ENCODE data around the gene EYS. TPM values are rescaled to one million over a fixed set of nuclear protein-coding genes. Genes with fewer than 3 reads are reported as not detected.
"Not testable (repeated sequence)": the region's sequence is repeated elsewhere in the genome, so short reads cannot be mapped to it uniquely, and the experiment has no call there.

The EYS gene
- total RNA-seq, 2 donors from 2014 or later = not detected

DNA sequence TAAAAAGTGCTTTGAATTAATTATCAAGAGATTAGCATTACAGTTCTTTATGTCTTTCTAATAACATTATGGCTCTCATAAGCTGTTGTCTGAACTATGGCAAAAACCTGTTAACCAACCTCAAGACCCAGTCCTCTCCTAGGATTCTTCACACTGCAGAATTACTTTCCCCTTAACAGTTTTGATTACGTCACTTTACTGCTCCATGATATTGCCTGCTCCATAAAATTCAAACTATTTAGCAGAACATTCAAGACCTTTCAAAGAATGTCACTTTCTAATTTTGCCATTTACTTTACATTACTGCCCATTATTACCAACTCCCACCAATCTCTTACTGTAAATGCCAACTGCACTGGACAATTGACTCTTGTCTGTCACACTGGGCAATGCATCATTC lies 1227.9 kb downstream of the EYS start:
- H3K4me1 Mint-ChIP-seq = no peaks in the 10 kb centered on the region
- H3K9me3 ChIP-seq (ENCODE audit: control insufficient read depth, low read length, poor library complexity, severe bottlenecking) = no peaks in the 10 kb centered on the region
- ATAC-seq = no peak
- H3K36me3 Mint-ChIP-seq (ENCODE audit: low read depth) = no peaks in the 10 kb centered on the region
- no peak for DNase-seq
- H3K4me3 Mint-ChIP-seq = no peak overlapping the region
- no peak overlapping the region for H3K27ac Mint-ChIP-seq
- H3K27me3 Mint-ChIP-seq = no peaks in the 10 kb centered on the region

- H3K9me3 ChIP-seq (ENCODE audit: control insufficient read depth, low read length, poor library complexity, severe bottlenecking) = no peaks in the 10 kb centered on the region
- no peaks in the 10 kb centered on the region for H3K27me3 Mint-ChIP-seq
- no peaks in the 10 kb centered on the region for H3K36me3 Mint-ChIP-seq (ENCODE audit: low read depth)
- no peak for ATAC-seq
- H3K4me3 Mint-ChIP-seq = no peak overlapping the region
- DNase-seq = no peak
- H3K4me1 Mint-ChIP-seq = no peaks in the 10 kb centered on the region
- H3K27ac Mint-ChIP-seq = no peak overlapping the region
Measured at GRCh38 chr6:64477391-64477790, 1229.6 kb downstream of the EYS start.

GRCh38 chr6:64476935-64477334 lies 1230.1 kb downstream of the EYS start:
- no peak overlapping the region for H3K27ac Mint-ChIP-seq
- no peaks in the 10 kb centered on the region for H3K4me1 Mint-ChIP-seq
- H3K36me3 Mint-ChIP-seq (ENCODE audit: low read depth) = no peaks in the 10 kb centered on the region
- no peaks in the 10 kb centered on the region for H3K9me3 ChIP-seq (ENCODE audit: control insufficient read depth, low read length, poor library complexity, severe bottlenecking)
- no peak overlapping the region for H3K4me3 Mint-ChIP-seq
- ATAC-seq (no peak), DNase-seq (no peak)
- no peaks in the 10 kb centered on the region for H3K27me3 Mint-ChIP-seq

- DNase-seq; H3K36me3 Mint-ChIP-seq (ENCODE audit: low read depth); H3K27me3 Mint-ChIP-seq; H3K27ac Mint-ChIP-seq; ATAC-seq; H3K4me3 Mint-ChIP-seq; H3K4me1 Mint-ChIP-seq; H3K9me3 ChIP-seq (ENCODE audit: control insufficient read depth, low read length, poor library complexity, severe bottlenecking): not testable (repeated sequence)
Measured at GRCh38 chr6:64469405-64469804, 1237.6 kb downstream of the EYS start.

DNA sequence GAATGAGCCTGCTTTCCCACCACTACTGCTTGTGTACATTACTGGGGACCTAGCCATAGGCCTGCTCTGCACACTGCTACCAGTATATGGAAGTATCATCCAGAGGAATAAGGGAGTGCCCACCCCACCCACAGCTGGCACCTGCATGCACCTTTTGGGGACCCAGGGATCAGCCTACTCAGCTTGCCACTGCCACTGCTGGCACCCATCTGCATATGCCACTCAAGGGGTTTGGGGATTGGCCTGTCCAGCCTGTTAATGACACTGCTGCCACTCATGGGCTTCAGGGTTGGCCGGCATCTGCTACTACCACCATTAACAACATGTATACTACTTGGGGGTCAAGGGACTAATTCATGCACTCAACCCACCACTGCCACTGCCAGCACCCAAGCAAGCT lies 1239.4 kb downstream of the EYS start:
- no peak overlapping the region for H3K4me3 Mint-ChIP-seq
- no peaks in the 10 kb centered on the region for H3K4me1 Mint-ChIP-seq
- no peak overlapping the region for H3K27ac Mint-ChIP-seq
- peaks cover 4% of the 10 kb centered on the region for H3K9me3 ChIP-seq (ENCODE audit: control insufficient read depth, low read length, poor library complexity, severe bottlenecking)
- DNase-seq = no peak
- no peaks in the 10 kb centered on the region for H3K27me3 Mint-ChIP-seq
- H3K36me3 Mint-ChIP-seq (ENCODE audit: low read depth) = no peaks in the 10 kb centered on the region
- ATAC-seq = no peak

GRCh38 chr6:64459411-64459944 lies 1247.5 kb downstream of the EYS start:
- Mint-ChIP-seq H3K4me3 (no peak overlapping the region), H3K4me1 (no peaks in the 10 kb centered on the region), H3K36me3 (ENCODE audit: low read depth) (no peaks in the 10 kb centered on the region), H3K27ac (no peak overlapping the region), H3K27me3 (no peaks in the 10 kb centered on the region)
- ATAC-seq = no peak
- H3K9me3 ChIP-seq (ENCODE audit: control insufficient read depth, low read length, poor library complexity, severe bottlenecking) = no peaks in the 10 kb centered on the region
- DNase-seq = no peak

- not testable (repeated sequence) for H3K27ac Mint-ChIP-seq; DNase-seq; H3K36me3 Mint-ChIP-seq (ENCODE audit: low read depth); H3K4me1 Mint-ChIP-seq; H3K9me3 ChIP-seq (ENCODE audit: control insufficient read depth, low read length, poor library complexity, severe bottlenecking); ATAC-seq; H3K27me3 Mint-ChIP-seq; H3K4me3 Mint-ChIP-seq
Measured at GRCh38 chr6:64448101-64448500, 1258.9 kb downstream of the EYS start.

- Mint-ChIP-seq H3K4me3 (no peak overlapping the region), H3K27me3 (no peaks in the 10 kb centered on the region), H3K4me1 (no peaks in the 10 kb centered on the region), H3K27ac (no peak overlapping the region), H3K36me3 (ENCODE audit: low read depth) (no peaks in the 10 kb centered on the region)
- DNase-seq (no peak), ATAC-seq (no peak)
- H3K9me3 ChIP-seq (ENCODE audit: control insufficient read depth, low read length, poor library complexity, severe bottlenecking) = no peaks in the 10 kb centered on the region
Measured at GRCh38 chr6:64445038-64445437, 1262.0 kb downstream of the EYS start.

DNA sequence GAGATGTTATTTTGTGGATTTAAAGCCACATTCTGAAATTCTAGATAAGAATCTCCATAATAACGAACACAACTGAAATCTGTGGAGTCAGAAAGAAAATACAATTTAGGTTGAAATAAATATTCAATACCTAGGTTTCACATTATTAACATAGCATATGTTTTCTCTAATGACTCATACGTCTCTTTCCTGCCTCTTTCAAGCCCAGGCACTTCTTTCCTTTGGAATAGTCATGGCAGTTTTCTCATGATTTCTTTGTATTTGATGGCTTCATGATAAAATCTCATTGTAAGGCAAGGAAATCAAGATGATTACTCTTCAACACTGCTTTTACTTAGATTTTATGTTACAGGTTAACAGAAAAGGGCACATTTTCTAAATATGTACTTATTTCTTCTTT lies 1267.8 kb downstream of the EYS start:
- Mint-ChIP-seq H3K4me3 (no peak overlapping the region), H3K27me3 (no peaks in the 10 kb centered on the region), H3K27ac (no peak overlapping the region), H3K4me1 (no peaks in the 10 kb centered on the region), H3K36me3 (ENCODE audit: low read depth) (no peaks in the 10 kb centered on the region)
- no peak for ATAC-seq
- DNase-seq = no peak
- H3K9me3 ChIP-seq (ENCODE audit: control insufficient read depth, low read length, poor library complexity, severe bottlenecking) = no peaks in the 10 kb centered on the region

DNA sequence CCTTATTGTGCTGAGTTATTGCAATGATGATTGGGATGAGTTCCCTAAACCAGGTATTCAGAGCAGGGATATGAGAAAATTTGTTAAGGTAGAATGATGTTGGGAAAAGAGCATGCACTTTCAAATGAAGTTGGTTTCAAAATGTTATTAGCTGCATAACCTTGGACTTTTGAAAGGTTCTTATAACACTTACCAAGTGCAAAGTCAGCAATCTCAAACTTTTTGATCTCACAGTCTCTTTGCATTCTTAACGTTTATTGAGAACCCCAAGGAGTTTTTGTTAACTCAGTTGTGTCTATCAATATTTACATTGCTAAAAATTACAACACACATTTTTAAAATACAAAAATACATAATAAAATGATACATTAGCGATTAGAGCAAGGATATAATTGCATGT lies 1269.0 kb downstream of the EYS start:
- Mint-ChIP-seq H3K4me1 (no peaks in the 10 kb centered on the region), H3K27ac (no peak overlapping the region), H3K4me3 (no peak overlapping the region), H3K36me3 (ENCODE audit: low read depth) (no peaks in the 10 kb centered on the region), H3K27me3 (no peaks in the 10 kb centered on the region)
- DNase-seq (no peak), ATAC-seq (no peak)
- no peaks in the 10 kb centered on the region for H3K9me3 ChIP-seq (ENCODE audit: control insufficient read depth, low read length, poor library complexity, severe bottlenecking)

- Mint-ChIP-seq H3K27ac (no peak overlapping the region), H3K4me3 (no peak overlapping the region), H3K36me3 (ENCODE audit: low read depth) (no peaks in the 10 kb centered on the region), H3K27me3 (no peaks in the 10 kb centered on the region), H3K4me1 (no peaks in the 10 kb centered on the region)
- no peaks in the 10 kb centered on the region for H3K9me3 ChIP-seq (ENCODE audit: control insufficient read depth, low read length, poor library complexity, severe bottlenecking)
- no peak for ATAC-seq
- DNase-seq = no peak
Measured at GRCh38 chr6:64429926-64430325, 1277.1 kb downstream of the EYS start.

- Mint-ChIP-seq H3K36me3 (ENCODE audit: low read depth) (no peaks in the 10 kb centered on the region), H3K4me3 (no peak overlapping the region), H3K27me3 (no peaks in the 10 kb centered on the region), H3K4me1 (no peaks in the 10 kb centered on the region), H3K27ac (no peak overlapping the region)
- no peak for ATAC-seq
- DNase-seq = no peak
- H3K9me3 ChIP-seq (ENCODE audit: control insufficient read depth, low read length, poor library complexity, severe bottlenecking) = no peaks in the 10 kb centered on the region
Measured at GRCh38 chr6:64428186-64428585, 1278.8 kb downstream of the EYS start.

DNA sequence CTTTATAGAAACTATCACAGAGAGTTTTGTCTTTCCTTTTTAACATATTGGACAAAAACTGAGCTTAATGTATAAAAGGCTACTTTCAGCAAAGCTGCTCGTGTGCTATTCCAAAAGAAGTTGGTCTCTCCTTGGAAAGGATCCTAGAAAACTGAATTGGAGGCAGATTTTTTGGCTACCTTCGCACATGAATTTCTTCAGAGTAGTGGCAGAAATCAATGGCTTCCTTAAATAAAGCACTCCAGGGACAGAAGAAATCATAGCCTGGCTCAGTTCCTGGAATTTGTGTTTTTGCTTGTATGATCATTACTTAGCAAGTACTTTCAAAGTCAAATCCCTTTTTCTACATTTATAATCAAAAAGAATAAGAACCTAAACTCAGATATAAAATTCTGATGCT lies 1291.1 kb downstream of the EYS start:
- Mint-ChIP-seq H3K27me3 (no peaks in the 10 kb centered on the region), H3K27ac (no peak overlapping the region), H3K4me1 (no peaks in the 10 kb centered on the region), H3K36me3 (ENCODE audit: low read depth) (no peaks in the 10 kb centered on the region), H3K4me3 (no peak overlapping the region)
- ATAC-seq = no peak
- no peaks in the 10 kb centered on the region for H3K9me3 ChIP-seq (ENCODE audit: control insufficient read depth, low read length, poor library complexity, severe bottlenecking)
- no peak for DNase-seq

DNA sequence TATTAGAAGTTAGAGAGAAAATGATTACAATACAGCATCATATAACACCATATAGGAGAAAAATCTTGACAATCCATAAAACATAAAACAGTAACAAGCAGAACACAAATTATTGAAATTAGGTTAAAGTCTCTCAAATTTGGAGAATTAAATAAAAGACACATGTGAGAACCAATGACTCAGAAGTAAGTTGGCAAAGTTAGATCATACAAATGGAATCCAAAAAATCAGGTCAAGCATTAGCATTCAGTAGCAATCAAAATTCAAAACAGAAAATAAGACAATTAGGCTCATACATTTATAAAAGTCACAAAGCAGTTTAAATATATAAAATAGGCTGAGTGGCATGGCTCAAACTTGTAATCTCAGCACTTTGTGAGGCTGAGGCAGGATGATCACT lies 1295.8 kb downstream of the EYS start:
- Mint-ChIP-seq H3K4me1 (no peaks in the 10 kb centered on the region), H3K4me3 (no peak overlapping the region), H3K27ac (no peak overlapping the region), H3K27me3 (no peaks in the 10 kb centered on the region), H3K36me3 (ENCODE audit: low read depth) (no peaks in the 10 kb centered on the region)
- ATAC-seq (no peak), DNase-seq (no peak)
- no peaks in the 10 kb centered on the region for H3K9me3 ChIP-seq (ENCODE audit: control insufficient read depth, low read length, poor library complexity, severe bottlenecking)

- no peaks in the 10 kb centered on the region for H3K36me3 Mint-ChIP-seq (ENCODE audit: low read depth)
- H3K4me1 Mint-ChIP-seq = no peaks in the 10 kb centered on the region
- no peak for DNase-seq
- H3K9me3 ChIP-seq (ENCODE audit: control insufficient read depth, low read length, poor library complexity, severe bottlenecking) = no peaks in the 10 kb centered on the region
- no peaks in the 10 kb centered on the region for H3K27me3 Mint-ChIP-seq
- no peak overlapping the region for H3K4me3 Mint-ChIP-seq
- no peak for ATAC-seq
- H3K27ac Mint-ChIP-seq = no peak overlapping the region
Measured at GRCh38 chr6:64409948-64410347, 1297.1 kb downstream of the EYS start.
